Subcutaneous abdominal adipose tissue (tissue), 5 donors: ENCODE data around the gene SP3.
A peak's percentile ranks its signal among the peaks of the same experiment; 100 is the strongest.

ENCODE experiments used
- H3K27ac ChIP-seq: one replicate; pipeline ENCODE4 v1.7.0; 2013; ENCODE audit warnings: low read depth, mild to moderate bottlenecking, inconsistent platforms, low read length, moderate library complexity
- H3K27me3 ChIP-seq, 5 donors: one replicate each; pipeline ENCODE4 v1.7.0; 2013; ENCODE audit warnings: low read length in 5 of 5, inconsistent platforms in 1 of 5; ENCODE audit not compliant: control insufficient read depth in 5 of 5, insufficient read depth in 4 of 5
- H3K36me3 ChIP-seq, 5 donors: one replicate each; pipeline ENCODE4 v1.7.0; 2013; ENCODE audit warnings: low read length in 5 of 5; ENCODE audit not compliant: control insufficient read depth in 5 of 5, insufficient read depth in 5 of 5
- H3K4me1 ChIP-seq, 5 donors: one replicate each; pipeline ENCODE4 v1.7.0; 2013; ENCODE audit warnings: low read length in 5 of 5, mild to moderate bottlenecking in 3 of 5, moderate library complexity in 1 of 5; ENCODE audit not compliant: control insufficient read depth in 5 of 5, insufficient read depth in 5 of 5
- H3K4me3 ChIP-seq, 5 donors: one replicate each; pipeline ENCODE4 v1.7.0; 2013; ENCODE audit warnings: low read length in 5 of 5, low read depth in 1 of 5
- H3K9ac ChIP-seq, 5 donors: one replicate each; pipeline ENCODE4 v1.7.0; 2013; ENCODE audit warnings: low read length in 5 of 5, mild to moderate bottlenecking in 4 of 5, moderate library complexity in 3 of 5
- H3K9me3 ChIP-seq, 5 donors: one replicate each; pipeline ENCODE4 v1.7.0; 2013; ENCODE audit warnings: low read length in 5 of 5; ENCODE audit not compliant: control insufficient read depth in 5 of 5
- donor health status: healthy.
- donor health status: healthy.
- donor health status: healthy.
- donor health status: healthy.
- donor health status: healthy.

Gene SP3

GRCh38 chr2:173868406-173868805 lies 96.8 kb downstream of the SP3 start:
- Histone ChIP-seq H3K4me3 (no peak overlapping the region), H3K4me1 (peaks cover 3 to 20% (median 9%) of the 10 kb centered on the region in 5 donors), H3K9ac (no peak overlapping the region)

DNA sequence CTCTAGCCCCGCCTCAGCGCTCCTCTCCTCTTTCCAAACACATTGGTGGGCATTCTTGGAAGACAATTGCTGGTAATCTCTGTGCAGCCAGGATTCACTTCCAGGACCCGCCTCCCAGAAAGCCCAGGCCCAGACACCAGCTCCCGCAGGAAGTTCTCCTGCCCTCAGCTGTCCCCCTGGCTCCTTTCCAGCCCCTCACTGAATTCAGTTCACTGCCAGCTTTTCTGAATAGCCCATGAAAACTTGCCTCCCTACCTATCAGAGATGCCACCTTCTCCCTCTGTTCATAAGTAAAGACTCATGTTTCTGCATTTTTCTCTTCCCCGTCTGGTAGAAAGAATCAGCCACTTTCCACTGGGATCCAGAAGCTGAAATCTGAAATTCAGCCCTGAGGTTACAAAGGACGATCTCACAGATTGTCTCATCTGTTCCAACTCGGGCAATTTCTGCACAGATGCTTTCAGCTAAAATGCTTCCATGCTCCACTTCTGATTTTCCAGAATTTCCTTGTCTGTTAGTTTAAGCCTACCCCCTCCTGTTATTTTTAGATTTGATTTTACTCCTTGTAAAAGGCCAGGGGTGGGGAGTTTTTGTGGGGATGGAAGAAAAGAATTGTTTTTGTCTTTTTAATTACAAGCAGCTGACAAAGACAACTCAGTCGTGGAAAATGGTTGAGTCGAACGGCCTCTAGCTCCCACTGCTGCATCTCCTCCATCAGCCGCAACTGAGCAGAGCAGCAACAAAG lies 98.1 kb downstream of the SP3 start:
- Histone ChIP-seq H3K9ac (no peak overlapping the region), H3K27ac (peak overlapping the region; percentile 38), H3K4me3 (no peak overlapping the region)

More at GRCh38 chr2:173868406-173868805, 96.8 kb downstream of the SP3 start:
- peaks cover 0 to 20% (median 0%) of the 10 kb centered on the region in 5 donors for H3K27me3 ChIP-seq
- no peaks in the 10 kb centered on the region for H3K36me3 ChIP-seq
- H3K27ac ChIP-seq, result no peak overlapping the region
- no peaks in the 10 kb centered on the region for H3K9me3 ChIP-seq

DNA sequence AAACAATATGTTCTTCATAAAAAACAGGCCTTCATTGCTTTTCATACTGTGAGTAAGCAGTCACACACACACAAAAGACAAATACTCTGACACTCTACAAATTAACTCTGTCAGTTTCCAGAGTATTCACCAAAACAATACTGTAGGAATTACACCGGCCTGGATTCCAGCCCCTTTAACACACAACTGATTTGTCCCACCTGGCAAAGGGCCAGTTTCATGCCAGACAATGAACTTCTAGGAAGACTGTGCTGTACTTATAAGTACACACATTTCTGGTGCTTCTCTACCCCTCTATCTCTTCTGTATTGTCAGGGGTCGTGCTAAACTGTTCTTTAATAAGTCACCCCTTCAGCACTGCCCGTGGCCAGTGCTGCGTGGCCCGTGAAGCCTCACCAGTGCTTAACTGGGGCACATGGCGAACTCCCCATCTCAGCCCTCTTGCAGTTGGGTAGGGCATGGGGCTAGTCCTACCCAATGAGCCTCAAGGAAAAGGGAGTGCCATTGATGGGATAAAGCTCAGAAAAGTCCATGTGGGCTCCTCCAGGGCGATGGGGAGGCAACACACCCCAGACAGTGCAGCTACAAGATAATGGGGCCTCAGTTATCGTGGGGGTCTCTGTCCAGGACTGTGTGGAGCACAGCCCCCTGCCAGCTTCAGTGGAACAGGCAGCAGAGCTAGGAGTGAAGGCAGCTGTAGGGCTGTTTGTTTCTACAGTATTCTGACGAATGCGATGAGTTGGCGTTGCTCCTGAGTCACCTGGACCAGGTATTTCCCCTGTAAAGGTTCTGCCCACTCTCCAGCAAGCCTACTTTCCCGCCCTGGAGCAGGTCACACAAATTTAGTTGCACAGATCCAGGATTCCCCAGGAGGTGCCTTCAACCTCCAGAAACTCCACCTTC lies 99.0 kb downstream of the SP3 start:
- Histone ChIP-seq H3K36me3 (no peaks in the 10 kb centered on the region), H3K9me3 (no peaks in the 10 kb centered on the region), H3K9ac (no peak overlapping the region), H3K27me3 (peaks cover 0 to 20% (median 0%) of the 10 kb centered on the region in 5 donors), H3K4me1 (peaks cover 3 to 22% (median 9%) of the 10 kb centered on the region in 5 donors), H3K27ac (peak overlapping the region; percentile 38), H3K4me3 (no peak overlapping the region)

More for the DNA sequence above, 98.1 kb downstream of the SP3 start:
- no peaks in the 10 kb centered on the region for H3K9me3 ChIP-seq
- H3K4me1 ChIP-seq, result peaks cover 3 to 22% (median 9%) of the 10 kb centered on the region in 5 donors
- peaks cover 0 to 20% (median 0%) of the 10 kb centered on the region in 5 donors for H3K27me3 ChIP-seq
- no peaks in the 10 kb centered on the region for H3K36me3 ChIP-seq

- peaks cover 3 to 19% (median 11%) of the 10 kb centered on the region in 5 donors for H3K4me1 ChIP-seq
- no peak overlapping the region for H3K4me3 ChIP-seq
- H3K27ac ChIP-seq, result no peak overlapping the region
- H3K36me3 ChIP-seq, result no peaks in the 10 kb centered on the region
- no peak overlapping the region for H3K9ac ChIP-seq
- peaks cover 0 to 7% (median 0%) of the 10 kb centered on the region in 5 donors for H3K27me3 ChIP-seq
- no peaks in the 10 kb centered on the region for H3K9me3 ChIP-seq
Observed at GRCh38 chr2:173862612-173863217, 102.5 kb downstream of the SP3 start.

GRCh38 chr2:173860566-173860965 lies 104.6 kb downstream of the SP3 start:
- H3K27me3 ChIP-seq, result peaks cover 0 to 3% (median 0%) of the 10 kb centered on the region in 5 donors
- no peak overlapping the region for H3K9ac ChIP-seq
- H3K9me3 ChIP-seq, result no peaks in the 10 kb centered on the region

GRCh38 chr2:173860082-173860481 lies 105.1 kb downstream of the SP3 start:
- peaks cover 0 to 6% (median 3%) of the 10 kb centered on the region in 5 donors for H3K4me1 ChIP-seq
- peaks cover 0 to 3% (median 0%) of the 10 kb centered on the region in 5 donors for H3K27me3 ChIP-seq
- H3K4me3 ChIP-seq, result no peak overlapping the region
- no peak overlapping the region for H3K9ac ChIP-seq
- H3K9me3 ChIP-seq, result no peaks in the 10 kb centered on the region
- H3K36me3 ChIP-seq, result no peaks in the 10 kb centered on the region
- no peak overlapping the region for H3K27ac ChIP-seq

More at GRCh38 chr2:173860566-173860965, 104.6 kb downstream of the SP3 start:
- Histone ChIP-seq H3K36me3 (no peaks in the 10 kb centered on the region), H3K4me1 (peaks cover 0 to 6% (median 3%) of the 10 kb centered on the region in 5 donors), H3K27ac (no peak overlapping the region), H3K4me3 (no peak overlapping the region)

- H3K4me3 ChIP-seq, result no peak overlapping the region
- no peak overlapping the region for H3K27ac ChIP-seq
- H3K9ac ChIP-seq, result no peak overlapping the region
- peaks cover 0 to 3% (median 0%) of the 10 kb centered on the region in 5 donors for H3K27me3 ChIP-seq
- H3K9me3 ChIP-seq, result no peaks in the 10 kb centered on the region
- peaks cover 0 to 11% (median 4%) of the 10 kb centered on the region in 5 donors for H3K4me1 ChIP-seq
- H3K36me3 ChIP-seq, result no peaks in the 10 kb centered on the region
Observed at GRCh38 chr2:173858291-173858731, 106.9 kb downstream of the SP3 start.
